ENCODE measurements around the gene NAGK.

The NAGK gene

DNA sequence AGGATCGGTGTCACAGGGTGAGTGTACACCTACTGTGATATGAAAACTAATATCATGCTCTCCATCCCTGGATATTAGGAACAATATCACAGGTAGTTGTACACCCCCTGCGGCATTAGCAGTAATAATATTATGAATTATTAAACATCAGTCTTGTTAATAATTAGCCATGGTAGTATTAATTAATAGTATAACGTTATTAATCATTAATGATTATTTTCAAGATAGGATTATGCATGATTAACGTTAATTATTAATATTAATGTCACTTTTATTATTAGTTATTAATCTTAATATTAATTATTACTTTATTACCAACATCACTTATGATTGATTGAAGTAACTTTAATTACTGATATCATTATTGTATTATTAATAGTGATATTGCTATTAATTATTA, 26.2 kb upstream of the NAGK start:
- H3K56ac ChIP-seq (ENCODE audit: low read length) = no peak overlapping the region
- no peak overlapping the region for H2BK5ac ChIP-seq (ENCODE audit: low read length)
- no peak overlapping the region for H3K4ac ChIP-seq (ENCODE audit: low read depth, low read length)
- no peak overlapping the region for H4K8ac ChIP-seq (ENCODE audit: low read depth, low read length)
- no peak overlapping the region for H3K9ac ChIP-seq (ENCODE audit: low read length)
- WGBS (ENCODE audit: extremely low coverage, insufficient coverage, low lambda C conversion rate) = no CpG with 5 or more reads among the region's 4 CpGs
- no peaks in the 10 kb centered on the region for H3K27me3 ChIP-seq (ENCODE audit: insufficient read depth, low read length, poor library complexity)
- DNase-seq = no peak
- H3K27ac ChIP-seq (ENCODE audit: low read depth, low read length) = no peak overlapping the region
- no peak overlapping the region for H2BK120ac ChIP-seq (ENCODE audit: low read depth, low read length)
- H2AK5ac ChIP-seq (ENCODE audit: low read length) = no peak overlapping the region
- no peaks in the 10 kb centered on the region for H3K79me1 ChIP-seq (ENCODE audit: low read length)
- H3K4me3 ChIP-seq (ENCODE audit: low read length) = no peak overlapping the region
- H3K36me3 ChIP-seq (ENCODE audit: control insufficient read depth, insufficient read depth, low read length) = no peaks in the 10 kb centered on the region
- H3K4me2 ChIP-seq (ENCODE audit: low read length) = no peak overlapping the region
- H3K18ac ChIP-seq (ENCODE audit: low read length) = no peak overlapping the region
- no peak overlapping the region for H4K5ac ChIP-seq (ENCODE audit: low read length)
- no peak overlapping the region for H2BK15ac ChIP-seq (replicated peaks; ENCODE audit: low read depth)
- no peaks in the 10 kb centered on the region for H3K79me2 ChIP-seq (ENCODE audit: control insufficient read depth, insufficient read depth, low read length)
- no peak overlapping the region for H3K23ac ChIP-seq (ENCODE audit: low read length)
- no peaks in the 10 kb centered on the region for H3K4me1 ChIP-seq (ENCODE audit: control insufficient read depth, low read depth, low read length)

DNA sequence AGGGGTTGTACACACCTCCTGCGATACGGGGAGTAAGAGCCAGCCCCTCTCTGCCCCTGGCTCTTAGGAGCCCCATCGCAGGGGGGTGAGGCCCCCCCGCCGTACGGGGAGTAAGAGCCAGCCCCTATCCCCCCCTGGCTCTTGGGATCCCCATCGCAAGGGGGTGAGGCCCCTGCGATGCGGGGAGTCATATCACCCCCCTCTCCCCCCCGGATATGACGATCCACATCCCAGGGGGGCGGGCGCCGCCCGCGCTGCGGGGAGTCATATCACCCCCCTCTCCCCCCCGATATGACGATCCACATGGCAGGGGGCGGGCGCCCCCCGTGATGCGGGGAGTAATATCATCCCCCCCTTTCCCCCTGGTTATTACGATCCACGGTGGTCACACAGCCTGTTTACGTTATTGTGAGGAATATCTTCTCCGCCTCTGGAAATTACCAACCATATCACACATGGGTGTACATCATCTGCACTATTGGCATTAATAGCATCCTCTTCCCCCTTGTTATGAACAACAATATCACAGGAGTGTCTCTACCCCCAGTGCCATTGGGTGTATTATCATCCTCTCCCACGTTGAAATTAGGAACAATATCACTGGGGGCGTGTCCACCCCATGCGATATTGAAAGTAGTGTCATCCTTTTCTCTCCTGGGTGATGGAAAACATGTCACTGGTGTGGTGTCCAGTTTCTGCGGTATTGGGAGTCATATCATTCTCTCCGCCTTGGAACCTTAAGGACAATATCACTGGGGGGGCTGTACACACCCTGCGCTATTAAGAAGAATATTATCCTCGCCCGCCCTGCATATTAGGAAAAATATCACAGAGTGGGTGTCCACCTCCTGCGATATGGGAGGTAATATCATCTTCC, 24.7 kb upstream of the NAGK start:
- no CpG with 5 or more reads among the region's 36 CpGs for WGBS (ENCODE audit: extremely low coverage, insufficient coverage, low lambda C conversion rate)
- H4K5ac ChIP-seq (ENCODE audit: low read length) = no peak overlapping the region
- H3K4me2 ChIP-seq (ENCODE audit: low read length) = no peak overlapping the region
- H2AK5ac ChIP-seq (ENCODE audit: low read length) = no peak overlapping the region
- no peak for DNase-seq
- no peak overlapping the region for H3K18ac ChIP-seq (ENCODE audit: low read length)
- H3K79me2 ChIP-seq (ENCODE audit: control insufficient read depth, insufficient read depth, low read length) = no peaks in the 10 kb centered on the region
- no peak overlapping the region for H4K8ac ChIP-seq (ENCODE audit: low read depth, low read length)
- H3K4me3 ChIP-seq (ENCODE audit: low read length) = no peak overlapping the region
- no peak overlapping the region for H2BK15ac ChIP-seq (replicated peaks; ENCODE audit: low read depth)
- H3K79me1 ChIP-seq (ENCODE audit: low read length) = no peaks in the 10 kb centered on the region
- no peak overlapping the region for H2BK5ac ChIP-seq (ENCODE audit: low read length)
- H3K56ac ChIP-seq (ENCODE audit: low read length) = no peak overlapping the region
- no peak overlapping the region for H3K23ac ChIP-seq (ENCODE audit: low read length)
- H3K27me3 ChIP-seq (ENCODE audit: insufficient read depth, low read length, poor library complexity) = no peaks in the 10 kb centered on the region
- H2BK120ac ChIP-seq (ENCODE audit: low read depth, low read length) = no peak overlapping the region
- H3K4ac ChIP-seq (ENCODE audit: low read depth, low read length) = no peak overlapping the region
- H3K4me1 ChIP-seq (ENCODE audit: control insufficient read depth, low read depth, low read length) = no peaks in the 10 kb centered on the region
- no peak overlapping the region for H3K9ac ChIP-seq (ENCODE audit: low read length)
- H3K36me3 ChIP-seq (ENCODE audit: control insufficient read depth, insufficient read depth, low read length) = no peaks in the 10 kb centered on the region
- H3K27ac ChIP-seq (ENCODE audit: low read depth, low read length) = no peak overlapping the region

DNA sequence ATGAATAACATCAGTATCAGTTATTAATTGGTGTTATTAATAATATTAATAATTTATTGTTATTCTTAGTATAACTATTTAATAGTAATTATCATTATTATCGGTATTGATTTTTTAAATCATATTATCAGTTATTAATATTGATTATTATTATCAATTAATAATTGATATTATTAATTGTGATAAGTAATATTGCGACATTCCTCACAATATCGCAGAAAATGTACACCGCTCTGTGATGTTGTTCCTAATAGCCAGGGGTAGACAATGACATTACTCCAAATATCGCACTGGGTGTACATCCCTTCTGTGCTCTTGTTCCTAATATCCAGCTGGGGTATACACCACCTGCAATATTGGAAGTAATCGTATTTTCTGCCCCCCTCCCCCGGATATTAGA, 23.3 kb upstream of the NAGK start:
- Histone ChIP-seq H4K5ac (ENCODE audit: low read length) (no peak overlapping the region), H3K18ac (ENCODE audit: low read length) (no peak overlapping the region), H2BK15ac (replicated peaks; ENCODE audit: low read depth) (no peak overlapping the region), H3K79me1 (ENCODE audit: low read length) (no peaks in the 10 kb centered on the region), H3K4me2 (ENCODE audit: low read length) (no peak overlapping the region), H3K9ac (ENCODE audit: low read length) (no peak overlapping the region), H2BK120ac (ENCODE audit: low read depth, low read length) (no peak overlapping the region), H3K4me3 (ENCODE audit: low read length) (no peak overlapping the region), H3K27me3 (ENCODE audit: insufficient read depth, low read length, poor library complexity) (no peaks in the 10 kb centered on the region), H3K36me3 (ENCODE audit: control insufficient read depth, insufficient read depth, low read length) (no peaks in the 10 kb centered on the region), H3K23ac (ENCODE audit: low read length) (no peak overlapping the region), H3K4ac (ENCODE audit: low read depth, low read length) (no peak overlapping the region), H3K27ac (ENCODE audit: low read depth, low read length) (no peak overlapping the region), H2AK5ac (ENCODE audit: low read length) (no peak overlapping the region), H2BK5ac (ENCODE audit: low read length) (no peak overlapping the region), H3K79me2 (ENCODE audit: control insufficient read depth, insufficient read depth, low read length) (no peaks in the 10 kb centered on the region), H3K4me1 (ENCODE audit: control insufficient read depth, low read depth, low read length) (no peaks in the 10 kb centered on the region), H4K8ac (ENCODE audit: low read depth, low read length) (no peak overlapping the region), H3K56ac (ENCODE audit: low read length) (no peak overlapping the region)
- no peak for DNase-seq
- 100% methylated on average over 1 of the region's 7 CpGs for WGBS (ENCODE audit: extremely low coverage, insufficient coverage, low lambda C conversion rate)

DNA sequence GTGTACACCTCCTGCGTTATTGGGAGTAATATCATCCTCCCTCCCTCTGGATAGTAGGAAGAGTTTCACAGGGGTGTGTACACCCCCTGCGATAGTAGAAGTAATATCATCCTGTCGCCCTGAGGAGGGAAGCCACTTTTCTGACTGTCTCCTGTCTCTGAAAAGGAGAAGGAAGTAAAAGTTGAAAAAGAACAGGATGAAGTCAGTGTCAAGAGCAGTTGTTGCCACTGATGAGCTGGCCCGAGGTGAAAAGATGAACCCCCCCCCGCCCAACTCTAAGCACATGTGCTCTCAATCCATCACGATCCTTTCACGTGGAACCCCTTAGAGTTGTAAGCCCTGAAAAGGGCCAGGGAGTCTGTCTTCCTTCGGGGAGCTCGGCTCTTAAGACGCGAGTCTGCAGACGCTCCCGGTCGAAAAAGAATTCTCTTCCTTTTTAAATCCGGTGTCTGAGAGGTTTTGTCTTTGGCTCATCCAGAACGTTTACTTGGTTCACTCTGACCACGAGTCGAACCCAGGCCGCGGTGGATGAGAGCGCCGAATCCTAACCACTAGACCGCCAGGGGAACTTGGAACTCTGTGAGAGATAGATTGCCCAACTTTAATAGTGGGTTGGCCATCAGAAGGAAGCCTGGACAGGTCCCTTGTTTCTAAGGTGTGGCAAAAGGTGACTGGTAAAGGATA, 22.4 kb upstream of the NAGK start:
- no peak overlapping the region for H3K23ac ChIP-seq (ENCODE audit: low read length)
- H3K27me3 ChIP-seq (ENCODE audit: insufficient read depth, low read length, poor library complexity) = no peaks in the 10 kb centered on the region
- WGBS (ENCODE audit: extremely low coverage, insufficient coverage, low lambda C conversion rate) = no CpG with 5 or more reads among the region's 23 CpGs
- H3K4me1 ChIP-seq (ENCODE audit: control insufficient read depth, low read depth, low read length) = no peaks in the 10 kb centered on the region
- H2BK15ac ChIP-seq (replicated peaks; ENCODE audit: low read depth) = no peak overlapping the region
- H3K79me2 ChIP-seq (ENCODE audit: control insufficient read depth, insufficient read depth, low read length) = no peaks in the 10 kb centered on the region
- H3K18ac ChIP-seq (ENCODE audit: low read length) = no peak overlapping the region
- no peak overlapping the region for H2BK120ac ChIP-seq (ENCODE audit: low read depth, low read length)
- H3K4me3 ChIP-seq (ENCODE audit: low read length) = no peak overlapping the region
- H3K36me3 ChIP-seq (ENCODE audit: control insufficient read depth, insufficient read depth, low read length) = no peaks in the 10 kb centered on the region
- DNase-seq = no peak
- no peak overlapping the region for H4K5ac ChIP-seq (ENCODE audit: low read length)
- H3K79me1 ChIP-seq (ENCODE audit: low read length) = no peaks in the 10 kb centered on the region
- H3K4me2 ChIP-seq (ENCODE audit: low read length) = no peak overlapping the region
- H3K9ac ChIP-seq (ENCODE audit: low read length) = no peak overlapping the region
- H2AK5ac ChIP-seq (ENCODE audit: low read length) = no peak overlapping the region
- no peak overlapping the region for H2BK5ac ChIP-seq (ENCODE audit: low read length)
- no peak overlapping the region for H3K4ac ChIP-seq (ENCODE audit: low read depth, low read length)
- no peak overlapping the region for H4K8ac ChIP-seq (ENCODE audit: low read depth, low read length)
- no peak overlapping the region for H3K56ac ChIP-seq (ENCODE audit: low read length)
- no peak overlapping the region for H3K27ac ChIP-seq (ENCODE audit: low read depth, low read length)

DNA sequence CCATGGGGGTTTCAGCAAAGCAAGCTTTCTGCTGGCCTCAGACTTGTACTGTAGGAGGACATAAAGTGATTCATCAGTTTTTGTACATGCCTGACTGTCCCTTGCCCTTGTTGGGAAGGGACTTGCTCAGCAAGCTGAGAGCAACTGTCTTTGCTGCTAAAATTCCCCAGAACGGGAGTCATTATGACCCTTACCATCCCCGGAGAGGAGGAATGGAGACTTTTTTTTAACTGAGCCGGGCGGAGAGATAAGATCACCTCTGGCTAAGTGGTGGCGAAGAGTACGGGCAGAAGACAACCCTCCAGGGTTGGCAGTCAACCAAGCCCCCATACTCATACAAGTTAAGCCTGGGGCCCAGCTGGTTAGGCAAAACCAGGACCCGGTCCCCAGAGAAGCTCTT, 20.4 kb upstream of the NAGK start:
- Histone ChIP-seq H3K9ac (ENCODE audit: low read length) (no peak overlapping the region), H2BK5ac (ENCODE audit: low read length) (no peak overlapping the region), H3K4me1 (ENCODE audit: control insufficient read depth, low read depth, low read length) (no peaks in the 10 kb centered on the region), H3K27ac (ENCODE audit: low read depth, low read length) (no peak overlapping the region), H2BK120ac (ENCODE audit: low read depth, low read length) (no peak overlapping the region), H2BK15ac (replicated peaks; ENCODE audit: low read depth) (no peak overlapping the region), H3K4ac (ENCODE audit: low read depth, low read length) (no peak overlapping the region), H3K79me2 (ENCODE audit: control insufficient read depth, insufficient read depth, low read length) (no peaks in the 10 kb centered on the region), H3K18ac (ENCODE audit: low read length) (no peak overlapping the region), H3K27me3 (ENCODE audit: insufficient read depth, low read length, poor library complexity) (no peaks in the 10 kb centered on the region), H3K23ac (ENCODE audit: low read length) (no peak overlapping the region), H4K5ac (ENCODE audit: low read length) (no peak overlapping the region), H3K79me1 (ENCODE audit: low read length) (no peaks in the 10 kb centered on the region), H3K4me3 (ENCODE audit: low read length) (no peak overlapping the region), H3K56ac (ENCODE audit: low read length) (no peak overlapping the region), H3K4me2 (ENCODE audit: low read length) (no peak overlapping the region), H4K8ac (ENCODE audit: low read depth, low read length) (no peak overlapping the region), H3K36me3 (ENCODE audit: control insufficient read depth, insufficient read depth, low read length) (no peaks in the 10 kb centered on the region), H2AK5ac (ENCODE audit: low read length) (no peak overlapping the region)
- DNase-seq = no peak
- no CpG with 5 or more reads among the region's 7 CpGs for WGBS (ENCODE audit: extremely low coverage, insufficient coverage, low lambda C conversion rate)

Measured in mesendoderm (in vitro differentiated cells).